GM12873 (cell line): ENCODE results near the gene ZNF467.

Source experiments
- TF ChIP-seq, protein P1 (sequence below): IDR thresholded peaks from 2 replicates; pipeline ENCODE4 v1.5.1; 2012; ENCODE audit warnings: low read depth, mild to moderate bottlenecking, moderate library complexity, low read length, control low read depth; ENCODE audit not compliant: insufficient read depth; ENCODE audit errors: missing control alignments

ZNF467 gene

DNA sequence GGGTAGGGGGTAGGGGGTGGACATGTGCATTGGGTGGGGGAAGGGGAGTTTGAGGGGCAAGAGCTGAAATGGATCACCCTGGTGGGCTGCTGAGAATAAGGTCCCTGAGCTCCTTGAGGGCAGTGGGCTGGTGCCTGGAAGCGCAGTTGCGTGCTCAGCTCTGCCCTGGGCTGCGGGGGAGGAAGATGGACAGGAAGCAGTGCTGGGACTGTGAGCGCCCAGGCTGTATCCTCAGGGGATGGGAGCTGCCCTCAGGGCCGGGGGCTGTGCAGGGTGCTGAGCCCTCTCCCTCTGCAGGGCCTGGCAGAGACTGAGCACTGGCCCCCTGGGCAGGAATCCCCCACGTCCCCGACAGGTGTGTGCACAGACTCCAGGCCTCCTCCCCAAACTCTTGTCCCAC is 24.4 kb upstream of the ZNF467 start:
- TF ChIP-seq, protein P1, sequence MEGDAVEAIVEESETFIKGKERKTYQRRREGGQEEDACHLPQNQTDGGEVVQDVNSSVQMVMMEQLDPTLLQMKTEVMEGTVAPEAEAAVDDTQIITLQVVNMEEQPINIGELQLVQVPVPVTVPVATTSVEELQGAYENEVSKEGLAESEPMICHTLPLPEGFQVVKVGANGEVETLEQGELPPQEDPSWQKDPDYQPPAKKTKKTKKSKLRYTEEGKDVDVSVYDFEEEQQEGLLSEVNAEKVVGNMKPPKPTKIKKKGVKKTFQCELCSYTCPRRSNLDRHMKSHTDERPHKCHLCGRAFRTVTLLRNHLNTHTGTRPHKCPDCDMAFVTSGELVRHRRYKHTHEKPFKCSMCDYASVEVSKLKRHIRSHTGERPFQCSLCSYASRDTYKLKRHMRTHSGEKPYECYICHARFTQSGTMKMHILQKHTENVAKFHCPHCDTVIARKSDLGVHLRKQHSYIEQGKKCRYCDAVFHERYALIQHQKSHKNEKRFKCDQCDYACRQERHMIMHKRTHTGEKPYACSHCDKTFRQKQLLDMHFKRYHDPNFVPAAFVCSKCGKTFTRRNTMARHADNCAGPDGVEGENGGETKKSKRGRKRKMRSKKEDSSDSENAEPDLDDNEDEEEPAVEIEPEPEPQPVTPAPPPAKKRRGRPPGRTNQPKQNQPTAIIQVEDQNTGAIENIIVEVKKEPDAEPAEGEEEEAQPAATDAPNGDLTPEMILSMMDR = no peak

- TF ChIP-seq, protein P1 = no peak
Measured at GRCh38 chr7:149796287-149796860, 23.0 kb upstream of the ZNF467 start.

DNA sequence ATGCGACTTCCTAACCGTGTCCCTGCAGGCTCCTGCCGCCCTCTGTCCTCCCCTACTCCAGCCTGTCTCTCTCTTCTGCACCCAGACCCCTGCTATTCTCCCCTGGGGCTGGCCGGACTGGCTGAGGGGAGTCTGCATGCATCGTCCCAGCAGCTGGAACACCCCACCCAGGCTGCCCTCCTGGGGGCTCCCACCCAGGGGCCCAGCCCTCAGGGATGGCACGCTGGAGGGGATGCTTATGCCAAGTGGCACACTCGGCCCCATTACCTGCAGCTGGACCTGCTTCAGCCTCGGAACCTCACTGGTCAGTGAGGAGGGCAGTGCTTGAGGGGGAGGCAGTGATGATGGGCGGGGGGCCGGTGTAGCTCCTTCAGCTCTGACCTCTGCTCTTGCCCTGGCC is 21.7 kb upstream of the ZNF467 start:
- TF ChIP-seq, protein P1 = no peak

GRCh38 chr7:149794661-149795060 is 21.3 kb upstream of the ZNF467 start:
- TF ChIP-seq, protein P1 = no peak

DNA sequence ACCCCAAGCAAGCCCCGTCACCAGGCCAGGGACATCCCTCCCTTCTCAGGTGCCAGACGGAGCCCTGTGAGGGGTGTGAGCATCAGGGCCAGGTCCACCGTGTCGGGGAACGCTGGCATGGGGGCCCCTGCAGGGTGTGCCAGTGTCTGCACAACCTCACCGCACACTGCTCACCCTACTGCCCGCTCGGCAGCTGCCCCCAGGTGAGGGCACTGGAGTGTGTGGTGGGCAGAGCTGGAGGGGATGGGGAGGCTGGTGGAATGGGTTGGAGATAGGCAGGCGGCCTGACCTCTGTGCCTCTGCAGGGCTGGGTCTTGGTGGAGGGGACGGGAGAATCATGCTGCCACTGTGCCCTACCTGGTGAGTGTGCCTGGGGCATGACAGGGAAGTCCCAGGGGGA is 19.9 kb upstream of the ZNF467 start:
- TF ChIP-seq, protein P1 = no peak

- TF ChIP-seq, protein P1 = no peak
Measured at GRCh38 chr7:149792220-149792595, 18.8 kb upstream of the ZNF467 start.

GRCh38 chr7:149791411-149792219 is 18.2 kb upstream of the ZNF467 start:
- TF ChIP-seq, protein P1 = no peak
